ENCODE data around the gene RPL32. TPM values are rescaled to one million over a fixed set of nuclear protein-coding genes. Genes with fewer than 3 reads are reported as not detected.

The RPL32 gene
- polyA plus RNA-seq, 3 donors from 2014 or later = 525 to 1,812 (median 1,173) TPM

Other genes starting within 250 kb of the RPL32 start
- 10 to 100 TPM; 44.3 to 87.2 (median 81.7) TPM for gene RAF1, start 177.4 kb downstream of the RPL32 start, polyA plus RNA-seq
- 1 to 10 TPM in 2 of 3 donors, not detected in 1; 3.3 to 7.0 TPM for gene TMEM40, start 82.3 kb downstream of the RPL32 start, polyA plus RNA-seq
- 1 to 10 TPM in 1 of 3 donors, under 1 TPM in 1, not detected in 1; 0.32 to 1.3 TPM for gene CAND2, start 44.9 kb downstream of the RPL32 start, polyA plus RNA-seq
- gene IQSEC1, start 231.9 kb upstream of the RPL32 start, polyA plus RNA-seq = 10 to 100 TPM in 2 of 3 donors, 1 to 10 TPM in 1; 9.0 to 40.5 (median 15.3) TPM